Measurements from ENCODE around the gene KCNQ5.

- no peak for TF ChIP-seq NFIC (IDR thresholded peaks at IDR 0.05; ENCODE audit: low read depth, low read length)
- TF ChIP-seq GABPA (IDR thresholded peaks at IDR 0.05; ENCODE audit: low read depth) = no peak
- TF ChIP-seq RCOR1 (conservative IDR thresholded peaks at IDR 0.05; ENCODE audit: low read depth, low read length) = no peak
Measured at GRCh38 chr6:73152966-73153757, 531.3 kb downstream of the KCNQ5 start.

Measured in GM12878 (cell line).